LNCaP clone FGC (cell line): ENCODE data around the gene TBL1XR1.

Source experiments
- DNase-seq: peaks from one replicate; pipeline ENCODE4 v3.0.0-alpha.2; 2011; ENCODE audit warnings: low read depth
- H3K4me3 ChIP-seq: 2 replicates; pipeline ENCODE4 v1.5.1; 2011; ENCODE audit warnings: mild to moderate bottlenecking, low read depth, low read length, control low read depth
- CTCF ChIP-seq: IDR thresholded peaks from 2 replicates; pipeline ENCODE4 v1.5.1; 2012; ENCODE audit warnings: mild to moderate bottlenecking; ENCODE audit not compliant: control insufficient read depth, insufficient read depth; ENCODE audit errors: extremely low read depth

Gene TBL1XR1

GRCh38 chr3:176978441-176978840, 218.8 kb downstream of the TBL1XR1 start:
- DNase-seq, result no peak
- no peak for TF ChIP-seq CTCF
- no peak overlapping the region for H3K4me3 ChIP-seq

- DNase-seq, result no peak
- H3K4me3 ChIP-seq, result no peak overlapping the region
- no peak for TF ChIP-seq CTCF
These were observed 220.0 kb downstream of the TBL1XR1 start for GRCh38 chr3:176977331-176977730.

- no peak overlapping the region for H3K4me3 ChIP-seq
- DNase-seq, result no peak
- no peak for TF ChIP-seq CTCF
These were observed 220.7 kb downstream of the TBL1XR1 start for GRCh38 chr3:176976586-176976985.

- no peak for TF ChIP-seq CTCF
- no peak overlapping the region for H3K4me3 ChIP-seq
- DNase-seq, result peak; percentile 63
These were observed 223.0 kb downstream of the TBL1XR1 start for GRCh38 chr3:176974279-176974678.

GRCh38 chr3:176971613-176972174, 225.6 kb downstream of the TBL1XR1 start:
- no peak overlapping the region for H3K4me3 ChIP-seq
- no peak for TF ChIP-seq CTCF
- DNase-seq, result no peak

- no peak overlapping the region for H3K4me3 ChIP-seq
- no peak for TF ChIP-seq CTCF
- DNase-seq, result no peak
These were observed 226.5 kb downstream of the TBL1XR1 start for GRCh38 chr3:176970770-176971169.

GRCh38 chr3:176969506-176969905, 227.8 kb downstream of the TBL1XR1 start:
- no peak for TF ChIP-seq CTCF
- DNase-seq, result no peak
- H3K4me3 ChIP-seq, result no peak overlapping the region
